ENCODE results near the gene PLEKHA1.

DNA sequence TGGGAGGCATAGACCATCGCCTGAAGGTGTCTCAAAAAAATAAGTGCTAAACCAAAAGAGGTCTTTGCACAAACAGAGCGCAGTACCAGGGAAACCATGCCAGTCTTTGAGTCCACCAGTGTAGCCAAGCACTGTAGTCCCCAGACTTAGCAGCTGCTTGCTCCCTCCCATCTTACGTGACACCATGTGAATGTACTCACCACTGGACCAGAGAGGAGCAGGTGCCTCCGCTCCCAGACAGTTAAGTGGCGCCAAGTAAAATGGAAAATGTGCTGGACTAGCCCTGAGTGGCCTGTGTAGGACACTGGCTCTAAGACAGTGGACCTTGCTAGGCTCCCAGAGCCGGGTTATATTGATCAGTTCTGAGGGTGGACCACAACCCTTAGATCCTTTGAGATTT, 47.7 kb upstream of the PLEKHA1 start:
- TF ChIP-seq EZH2 (IDR thresholded peaks at IDR 0.05; ENCODE audit: borderline replicate concordance, low read depth, low read length, severe bottlenecking) (no peak), CTCF (IDR thresholded peaks at IDR 0.05; ENCODE audit: borderline replicate concordance, extremely low read depth, low read length, poor library complexity, severe bottlenecking) (no peak)

Data from DND-41 (cell line).